CD1c-positive myeloid dendritic cell (primary cell): ENCODE measurements around the gene TRIM9.
A peak's percentile ranks its signal among the peaks of the same experiment; 100 is the strongest.

ENCODE experiments used
- DNase-seq: peaks from one replicate; pipeline ENCODE4 v3.0.0-alpha.2; 2016; ENCODE audit errors: extremely low spot score

TRIM9 gene

GRCh38 chr14:51058382-51058781 lies 36.5 kb downstream of the TRIM9 start:
- DNase-seq, result no peak

- DNase-seq, result no peak
Measured at GRCh38 chr14:51056421-51056820, 38.5 kb downstream of the TRIM9 start.

GRCh38 chr14:51053157-51053556 lies 41.7 kb downstream of the TRIM9 start:
- DNase-seq, result no peak

DNA sequence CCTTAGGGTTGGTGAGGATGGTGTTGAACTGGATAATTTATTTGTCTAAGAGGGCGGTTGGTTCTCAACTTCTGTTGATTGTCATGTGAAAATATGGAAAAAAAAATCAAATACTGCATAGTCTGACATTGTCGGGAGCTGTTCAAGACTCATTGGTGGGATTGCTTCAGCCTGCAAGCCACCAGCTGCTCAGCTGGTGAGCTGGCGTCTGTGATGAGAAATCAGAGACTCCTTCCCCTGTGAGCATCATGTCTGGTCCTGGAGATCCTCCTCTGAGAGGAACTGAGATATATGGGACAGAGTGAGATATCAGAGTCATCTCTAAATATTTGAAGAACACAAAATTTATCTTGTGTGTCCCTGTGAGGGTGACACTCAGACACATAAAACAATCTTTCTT lies 49.9 kb downstream of the TRIM9 start:
- no peak for DNase-seq

DNA sequence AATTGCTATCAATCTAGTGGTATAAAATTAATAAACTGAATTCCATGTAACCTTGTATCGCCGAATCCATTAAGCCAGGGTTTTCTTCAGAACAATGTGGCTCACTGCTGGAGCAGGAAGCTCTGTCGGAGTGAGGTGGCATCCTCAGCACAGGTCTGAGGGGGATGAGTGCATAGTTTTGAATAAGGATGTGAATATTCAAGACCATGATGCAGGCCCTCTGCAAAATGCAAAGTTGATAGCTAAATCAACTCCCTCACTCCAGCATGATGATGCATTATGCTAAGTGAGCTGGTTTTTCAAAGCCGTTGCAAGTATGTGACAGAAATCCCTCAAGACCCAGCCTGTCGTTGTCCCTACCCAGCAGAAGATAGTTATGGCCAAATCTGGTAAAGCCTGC lies 53.0 kb downstream of the TRIM9 start:
- DNase-seq, result no peak

- DNase-seq, result no peak
Measured at GRCh38 chr14:51041108-51041531, 53.8 kb downstream of the TRIM9 start.

DNA sequence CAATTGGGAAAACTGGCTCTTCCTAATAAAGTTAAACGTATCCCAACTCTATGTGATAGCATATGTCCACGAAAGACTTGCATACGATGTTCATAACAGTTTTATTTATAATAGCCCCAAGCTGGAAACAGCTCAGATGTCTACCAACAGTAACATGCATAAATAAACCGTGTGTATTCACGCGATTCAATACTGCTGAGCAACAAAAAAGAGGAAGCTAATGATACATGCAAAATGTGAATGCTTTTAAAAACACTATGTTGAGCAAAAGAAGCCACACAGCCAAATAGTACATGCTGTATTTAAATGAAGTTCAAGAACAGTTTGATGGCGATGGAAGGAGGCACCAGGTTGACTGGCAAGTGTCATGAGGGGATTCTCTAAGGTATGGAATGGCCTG lies 55.7 kb downstream of the TRIM9 start:
- DNase-seq, result peak; percentile 6

- DNase-seq, result no peak
Measured at GRCh38 chr14:51035611-51036192, 59.2 kb downstream of the TRIM9 start.

DNA sequence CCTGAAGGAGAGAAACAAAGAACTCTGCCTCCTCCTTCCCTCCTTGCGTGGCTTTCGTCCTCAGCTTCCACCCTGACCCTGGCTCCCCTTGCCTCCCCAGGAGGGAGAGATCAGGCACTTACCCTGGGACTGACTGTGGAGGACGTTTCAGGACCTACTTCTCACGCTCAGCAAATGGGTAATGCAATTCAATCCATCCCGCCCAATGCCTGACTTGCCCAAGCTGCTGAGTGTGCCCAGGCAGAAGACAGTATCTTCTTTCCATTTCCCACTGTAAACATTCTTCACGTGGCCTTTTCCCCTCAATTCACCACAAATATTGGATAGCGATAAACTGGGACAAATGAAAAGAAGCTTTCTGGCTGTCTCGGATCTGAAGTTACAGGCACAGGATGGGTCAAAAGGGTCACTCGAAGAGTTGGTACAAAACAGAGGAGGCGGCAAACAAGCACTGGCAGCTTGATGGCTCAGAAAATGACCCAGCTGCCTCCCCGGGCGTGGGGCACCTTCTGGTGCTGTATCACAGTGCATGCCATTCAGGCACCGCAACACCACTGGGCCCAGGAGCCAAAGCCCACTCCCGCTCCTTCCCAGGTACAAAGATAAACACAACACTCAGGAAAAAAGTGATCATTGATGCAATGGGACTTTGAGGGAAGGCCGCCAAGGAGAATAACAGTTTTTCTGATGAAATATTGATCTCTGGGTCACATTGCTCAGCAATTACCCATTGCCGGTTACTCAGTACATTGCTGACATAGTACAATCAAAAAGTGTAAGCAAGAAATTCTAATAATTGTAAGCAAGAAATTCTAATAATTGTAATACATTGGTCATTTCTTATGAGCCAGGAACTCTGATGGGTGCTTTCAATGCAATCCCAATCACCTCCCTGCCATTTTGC lies 65.8 kb downstream of the TRIM9 start:
- DNase-seq, result no peak

GRCh38 chr14:51028361-51028760 lies 66.5 kb downstream of the TRIM9 start:
- no peak for DNase-seq

GRCh38 chr14:51024377-51024776 lies 70.5 kb downstream of the TRIM9 start:
- no peak for DNase-seq

GRCh38 chr14:51023964-51024363 lies 70.9 kb downstream of the TRIM9 start:
- DNase-seq, result no peak

DNA sequence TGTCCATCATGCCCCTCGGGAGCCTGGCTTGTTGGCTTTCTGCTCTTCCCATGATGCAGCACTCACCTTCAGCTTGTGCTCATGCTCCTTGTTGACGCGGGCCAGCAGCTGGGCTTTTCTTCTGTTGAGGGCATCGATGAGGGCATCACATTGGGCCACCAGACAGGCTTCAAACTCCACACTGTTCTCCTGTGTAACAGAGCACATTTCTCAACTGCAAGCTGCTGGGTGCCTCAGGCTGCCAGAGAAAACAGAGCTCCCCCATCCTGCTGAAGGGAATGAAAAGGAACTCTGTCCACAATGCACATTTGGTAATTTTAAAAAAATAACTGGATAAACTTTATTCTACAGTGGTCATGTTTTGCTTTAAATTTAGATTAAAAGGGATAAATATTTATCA lies 72.1 kb downstream of the TRIM9 start:
- no peak for DNase-seq

DNA sequence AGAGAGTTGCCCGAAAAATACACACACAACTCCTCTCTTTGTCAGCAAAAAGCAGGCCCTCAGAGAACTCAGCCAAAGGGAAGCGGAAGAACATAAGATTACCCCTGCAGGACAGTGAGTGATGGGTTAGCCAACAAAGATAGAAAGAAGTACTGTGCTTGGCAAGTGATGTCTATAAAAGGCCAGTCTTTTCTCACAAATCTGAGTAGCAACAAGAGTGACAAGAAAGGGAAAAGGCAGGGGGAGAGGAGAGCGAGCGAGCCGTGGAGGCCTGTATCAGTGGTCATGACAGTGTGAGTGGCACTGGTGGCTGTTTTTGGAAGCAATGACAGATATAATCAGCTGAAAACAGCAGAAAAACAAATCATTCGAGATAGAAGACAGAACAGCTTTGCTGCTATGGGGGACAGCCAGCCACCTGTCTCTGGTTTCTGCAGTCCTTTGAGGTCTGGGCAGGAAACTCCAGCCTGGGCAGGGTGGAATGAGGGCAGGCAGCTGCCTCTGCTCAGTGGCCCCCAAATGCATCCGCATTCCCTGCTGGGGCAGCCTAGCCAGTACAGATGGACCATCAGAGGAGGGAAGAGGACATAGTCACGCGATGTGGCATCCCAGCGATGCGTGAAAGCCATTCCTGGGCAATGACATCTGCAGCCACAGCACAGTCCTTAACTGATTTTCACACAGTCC lies 74.7 kb downstream of the TRIM9 start:
- DNase-seq, result no peak

DNA sequence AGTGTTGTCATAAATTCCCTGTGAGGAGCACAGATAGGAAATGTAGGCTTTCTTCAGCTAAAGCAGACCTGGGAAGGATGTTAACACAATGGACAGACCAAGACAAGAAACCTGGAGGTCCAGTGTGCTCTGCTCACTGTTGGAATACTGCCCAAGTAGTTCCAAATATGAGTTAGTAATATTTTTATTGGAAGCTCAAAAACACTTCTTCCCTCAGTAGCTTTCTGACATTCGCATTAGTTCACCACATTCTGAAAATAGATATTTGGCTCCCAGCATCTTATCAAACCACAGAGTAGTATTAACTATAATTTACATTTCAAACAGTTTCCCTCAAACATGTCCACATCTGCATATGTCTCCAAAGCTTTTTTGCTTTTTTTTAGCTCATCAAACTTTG lies 75.8 kb downstream of the TRIM9 start:
- no peak for DNase-seq

DNA sequence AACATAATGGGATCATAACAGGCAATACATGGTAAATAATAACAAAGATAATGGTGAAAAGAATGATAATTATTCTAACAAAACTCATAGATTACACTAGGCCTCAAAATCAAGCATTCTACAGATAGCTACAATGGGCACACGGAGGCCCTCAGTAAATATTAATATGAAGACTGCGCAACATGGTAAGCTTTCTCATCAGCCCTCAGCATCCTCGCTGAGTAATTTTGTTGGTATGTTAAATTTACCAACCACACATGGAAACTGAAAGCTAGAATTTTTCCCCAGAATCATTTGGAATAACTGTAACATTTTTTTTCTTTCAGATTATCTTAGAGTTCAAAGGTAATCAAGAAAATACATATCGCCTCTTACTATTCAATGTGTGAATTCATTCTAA lies 76.4 kb downstream of the TRIM9 start:
- DNase-seq, result no peak

DNA sequence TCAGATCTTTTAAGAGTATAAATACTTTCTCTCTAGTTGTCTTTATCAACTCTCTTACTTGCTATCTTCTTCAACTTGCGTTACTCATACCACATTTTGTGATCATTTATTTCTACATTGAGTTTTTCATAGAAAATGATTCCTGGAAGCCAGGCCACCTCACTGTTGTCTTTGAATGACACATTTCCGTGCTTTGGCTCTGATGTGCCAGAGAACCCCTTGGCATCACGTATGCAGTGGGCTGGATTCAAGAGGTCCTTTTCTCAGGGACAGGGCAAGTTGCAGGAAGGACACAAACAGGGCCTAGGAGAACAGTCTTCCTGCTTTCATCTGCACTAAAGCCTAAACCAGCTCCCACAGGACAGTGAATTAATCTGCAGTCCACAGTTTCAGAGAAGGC lies 80.3 kb downstream of the TRIM9 start:
- DNase-seq, result no peak

DNA sequence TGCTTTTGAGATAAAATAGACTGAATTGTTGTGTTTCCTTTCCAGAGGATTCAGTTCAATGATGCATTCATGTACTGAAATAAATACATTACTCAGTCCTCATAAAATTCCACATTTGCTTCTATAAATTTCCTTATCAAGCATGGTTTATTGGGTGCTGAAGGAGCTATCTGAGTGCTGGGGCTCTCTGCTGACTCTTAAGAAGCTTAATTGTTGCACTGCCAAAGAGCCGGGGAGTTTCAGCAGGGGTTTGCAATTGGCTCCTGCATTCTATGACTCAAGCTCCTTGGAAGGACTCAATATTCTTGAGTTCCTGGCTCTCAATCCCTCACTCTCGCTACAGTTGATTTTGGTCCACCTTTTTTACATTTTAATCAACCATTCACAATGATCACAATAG lies 80.8 kb downstream of the TRIM9 start:
- DNase-seq, result no peak

- peak; percentile 16 for DNase-seq
Measured at GRCh38 chr14:51012055-51012454, 82.8 kb downstream of the TRIM9 start.

GRCh38 chr14:51008446-51008845 lies 86.5 kb downstream of the TRIM9 start:
- no peak for DNase-seq

- peak; percentile 18 for DNase-seq
Measured at GRCh38 chr14:51006781-51007211, 88.1 kb downstream of the TRIM9 start.

DNA sequence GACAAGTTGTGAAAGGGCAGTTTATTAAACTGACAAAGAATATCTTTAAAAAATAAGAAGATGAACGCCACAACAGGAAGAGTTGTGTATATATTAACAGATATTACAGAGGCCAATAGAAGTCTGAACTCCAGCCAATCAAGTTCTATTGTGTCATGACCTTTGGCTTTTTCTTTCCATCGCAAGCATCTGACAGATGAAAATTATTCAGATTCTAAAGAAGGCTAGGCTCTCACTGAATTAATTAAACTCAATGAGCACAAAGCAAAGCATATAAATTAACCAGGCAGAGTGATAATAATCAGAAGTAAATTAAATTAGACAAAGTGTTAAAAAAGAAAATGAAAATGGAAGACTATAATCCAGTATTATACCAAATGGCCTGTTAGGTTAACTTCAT lies 88.6 kb downstream of the TRIM9 start:
- no peak for DNase-seq
